GM19351 (cell line): ENCODE measurements around the gene UBAP1.
"Not testable (repeated sequence)": the region's sequence is repeated elsewhere in the genome, so short reads cannot be mapped to it uniquely, and the experiment has no call there.

Source experiments
- ATAC-seq: cut with Tn5 transposase; IDR thresholded peaks from one replicate; pipeline ENCODE4 v1.9.1; 2021; ENCODE audit warnings: mild to moderate bottlenecking, moderate library complexity; ENCODE audit not compliant: unreplicated experiment

The UBAP1 gene

GRCh38 chr9:34178436-34179212 lies at the start of gene UBAP1:
Gene UBAP1, plus strand, starts transcription at chr9:34179043. Its CDS starts 41,872 bp downstream, at chr9:34220915.
- peak; percentile 98 for ATAC-seq

- ATAC-seq = no peak
Measured at GRCh38 chr9:34131571-34131970, 47.3 kb upstream of the UBAP1 start.

GRCh38 chr9:34133436-34133949 lies 45.4 kb upstream of the UBAP1 start:
- no peak for ATAC-seq

- ATAC-seq = no peak
Measured at GRCh38 chr9:34134521-34134920, 44.3 kb upstream of the UBAP1 start.

- not testable (repeated sequence) for ATAC-seq
Measured at GRCh38 chr9:34138644-34139043, 40.2 kb upstream of the UBAP1 start.

GRCh38 chr9:34139477-34140146 lies 39.2 kb upstream of the UBAP1 start:
- no peak for ATAC-seq

- no peak for ATAC-seq
Measured at GRCh38 chr9:34140853-34141252, 38.0 kb upstream of the UBAP1 start.

- no peak for ATAC-seq
Measured at GRCh38 chr9:34143116-34143515, 35.7 kb upstream of the UBAP1 start.

GRCh38 chr9:34145165-34145564 lies 33.7 kb upstream of the UBAP1 start:
- no peak for ATAC-seq

GRCh38 chr9:34151398-34151797 lies 27.4 kb upstream of the UBAP1 start:
- ATAC-seq = no peak

GRCh38 chr9:34154057-34154456 lies 24.8 kb upstream of the UBAP1 start:
- no peak for ATAC-seq

GRCh38 chr9:34157318-34157717 lies 21.5 kb upstream of the UBAP1 start:
- no peak for ATAC-seq

- ATAC-seq = no peak
Measured at GRCh38 chr9:34157898-34158297, 20.9 kb upstream of the UBAP1 start.

GRCh38 chr9:34158362-34158869 lies 20.4 kb upstream of the UBAP1 start:
- no peak for ATAC-seq

GRCh38 chr9:34163434-34163833 lies 15.4 kb upstream of the UBAP1 start:
- ATAC-seq = no peak

GRCh38 chr9:34169125-34169524 lies 9.7 kb upstream of the UBAP1 start:
- no peak for ATAC-seq

- ATAC-seq = no peak
Measured at GRCh38 chr9:34170237-34170991, 8.4 kb upstream of the UBAP1 start.

- ATAC-seq = peak; percentile 67
Measured at GRCh38 chr9:34171753-34172535, 6.9 kb upstream of the UBAP1 start.

GRCh38 chr9:34176089-34176488 lies 2.8 kb upstream of the UBAP1 start:
- no peak for ATAC-seq
